ENCODE results near the gene CDHR2.

- no peak for TF ChIP-seq EZH2 (IDR thresholded peaks at IDR 0.05; ENCODE audit: borderline replicate concordance, low read length)
- TF ChIP-seq, protein P1, sequence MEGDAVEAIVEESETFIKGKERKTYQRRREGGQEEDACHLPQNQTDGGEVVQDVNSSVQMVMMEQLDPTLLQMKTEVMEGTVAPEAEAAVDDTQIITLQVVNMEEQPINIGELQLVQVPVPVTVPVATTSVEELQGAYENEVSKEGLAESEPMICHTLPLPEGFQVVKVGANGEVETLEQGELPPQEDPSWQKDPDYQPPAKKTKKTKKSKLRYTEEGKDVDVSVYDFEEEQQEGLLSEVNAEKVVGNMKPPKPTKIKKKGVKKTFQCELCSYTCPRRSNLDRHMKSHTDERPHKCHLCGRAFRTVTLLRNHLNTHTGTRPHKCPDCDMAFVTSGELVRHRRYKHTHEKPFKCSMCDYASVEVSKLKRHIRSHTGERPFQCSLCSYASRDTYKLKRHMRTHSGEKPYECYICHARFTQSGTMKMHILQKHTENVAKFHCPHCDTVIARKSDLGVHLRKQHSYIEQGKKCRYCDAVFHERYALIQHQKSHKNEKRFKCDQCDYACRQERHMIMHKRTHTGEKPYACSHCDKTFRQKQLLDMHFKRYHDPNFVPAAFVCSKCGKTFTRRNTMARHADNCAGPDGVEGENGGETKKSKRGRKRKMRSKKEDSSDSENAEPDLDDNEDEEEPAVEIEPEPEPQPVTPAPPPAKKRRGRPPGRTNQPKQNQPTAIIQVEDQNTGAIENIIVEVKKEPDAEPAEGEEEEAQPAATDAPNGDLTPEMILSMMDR (IDR thresholded peaks at IDR 0.05; ENCODE audit: low read length) = no peak
These were observed 77.7 kb downstream of the CDHR2 start for GRCh38 chr5:176626876-176627236.

All from OCI-LY1 (cell line).